HG03108 (cell line): ENCODE data around the gene NR4A3.

Source experiments
- ATAC-seq: cut with Tn5 transposase; IDR thresholded peaks from one replicate; pipeline ENCODE4 v1.9.1; 2021; ENCODE audit warnings: moderate library complexity; ENCODE audit not compliant: unreplicated experiment

Gene NR4A3

DNA sequence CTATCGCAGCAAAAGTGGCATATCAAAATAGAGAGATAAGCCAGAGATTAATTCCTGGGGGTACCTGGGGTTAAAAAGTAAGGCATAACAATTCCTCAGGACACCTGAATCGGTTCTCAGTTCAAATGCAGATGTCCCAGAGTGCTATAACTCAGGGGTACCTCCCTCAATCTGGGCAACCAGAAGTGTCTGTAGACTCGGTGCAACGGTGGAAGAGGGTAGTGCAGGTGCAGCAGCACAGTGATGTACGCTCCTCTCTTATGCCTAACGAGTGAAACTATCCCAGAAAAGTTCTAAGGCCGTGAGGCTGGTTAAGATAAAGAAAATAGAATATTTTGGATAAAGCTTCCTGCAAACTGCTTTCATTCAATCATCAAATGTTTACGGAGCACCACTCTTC lies 7.9 kb upstream of the NR4A3 start:
- no peak for ATAC-seq

DNA sequence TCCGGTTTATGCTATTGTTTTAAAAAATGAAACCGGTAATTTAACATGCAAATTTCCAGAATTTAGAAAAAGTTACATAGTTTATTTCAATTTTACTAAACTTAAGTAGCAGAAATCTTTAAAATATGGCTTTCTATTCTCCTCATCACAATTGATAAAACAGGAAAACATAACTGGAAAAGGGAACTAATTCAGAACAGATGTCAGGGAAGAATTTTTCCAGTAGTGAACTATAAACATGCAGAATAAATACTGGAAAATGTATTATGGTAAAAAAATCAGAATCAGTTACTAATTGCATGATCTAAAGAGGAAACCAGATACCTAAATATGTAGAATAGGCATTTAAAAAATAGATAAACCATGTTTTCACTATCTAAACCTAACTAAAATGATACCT lies 7.3 kb upstream of the NR4A3 start:
- ATAC-seq, result no peak

DNA sequence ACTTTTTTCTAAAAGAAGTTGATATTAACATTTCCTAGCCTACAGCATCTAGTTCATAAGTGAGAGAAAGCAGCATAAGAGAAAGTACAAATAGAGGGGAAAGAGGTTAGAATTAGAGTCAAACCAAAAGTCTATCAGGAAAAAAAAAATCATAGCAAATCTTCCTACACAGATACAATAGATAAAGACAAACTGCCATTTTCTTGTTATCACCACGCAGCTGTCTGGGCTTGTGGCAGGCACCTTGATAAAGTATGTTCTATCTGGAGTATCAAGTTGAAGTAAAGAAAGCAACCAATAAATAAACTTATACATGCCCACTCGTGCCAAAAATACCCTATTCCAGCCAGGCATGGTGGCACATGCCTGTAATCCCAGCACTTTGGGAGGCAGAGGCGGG lies 5.3 kb upstream of the NR4A3 start:
- ATAC-seq, result no peak

DNA sequence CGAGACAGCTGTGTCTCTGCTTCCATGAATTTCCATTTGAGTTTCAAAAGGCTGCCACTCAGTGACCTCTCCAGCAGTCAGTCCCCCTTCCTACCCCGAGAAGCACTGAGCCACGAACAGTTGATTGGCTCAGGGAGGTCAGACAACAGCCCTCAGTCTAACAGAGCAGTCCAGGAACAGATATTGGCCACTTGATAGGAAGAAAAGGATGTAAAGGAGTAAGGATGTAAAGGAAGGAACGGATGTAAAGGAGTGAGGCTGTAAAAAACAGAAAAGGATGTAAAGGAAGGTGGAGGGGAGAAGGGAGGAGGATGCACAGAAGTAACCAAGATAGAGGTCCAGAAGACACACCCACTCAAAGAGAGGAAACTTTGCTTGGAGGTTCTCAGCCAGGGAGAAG lies 3.2 kb upstream of the NR4A3 start:
- no peak for ATAC-seq

DNA sequence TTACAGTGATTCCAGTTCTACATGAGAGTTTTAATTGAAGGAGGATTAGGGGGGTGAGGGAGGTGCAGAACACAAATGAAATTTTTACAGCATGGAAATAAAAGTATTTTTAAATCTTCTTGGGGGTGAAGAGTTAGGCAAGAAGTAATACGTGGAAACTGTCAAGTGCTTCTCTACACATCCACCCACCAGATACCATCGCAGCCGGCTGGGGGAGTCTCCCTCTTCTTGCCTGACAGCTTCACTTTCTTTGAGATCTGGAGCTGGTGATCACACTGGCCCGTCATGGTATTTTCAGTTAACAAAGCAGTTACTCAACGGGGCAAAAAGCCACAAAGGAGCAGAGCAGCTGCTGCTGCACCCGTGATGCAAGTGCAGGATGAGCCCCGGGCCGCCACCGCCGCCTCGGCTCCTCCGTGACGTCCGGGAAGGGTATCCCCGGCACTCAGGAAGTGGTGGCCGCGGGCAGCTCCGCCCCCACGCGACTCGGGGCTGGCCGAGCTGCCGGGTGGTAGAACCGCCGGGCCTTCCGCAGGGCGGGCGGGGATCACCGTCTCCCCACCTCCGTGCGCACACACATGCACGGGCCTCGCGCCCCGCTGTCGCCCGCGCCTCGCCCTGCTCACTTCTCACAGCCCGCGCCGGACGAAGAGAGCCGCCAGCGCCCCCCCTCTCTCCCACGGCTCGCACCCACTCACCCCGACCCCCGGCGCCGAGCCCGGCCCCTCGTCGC lies 2.4 kb upstream of the NR4A3 start:
- ATAC-seq, result peak; percentile 41

DNA sequence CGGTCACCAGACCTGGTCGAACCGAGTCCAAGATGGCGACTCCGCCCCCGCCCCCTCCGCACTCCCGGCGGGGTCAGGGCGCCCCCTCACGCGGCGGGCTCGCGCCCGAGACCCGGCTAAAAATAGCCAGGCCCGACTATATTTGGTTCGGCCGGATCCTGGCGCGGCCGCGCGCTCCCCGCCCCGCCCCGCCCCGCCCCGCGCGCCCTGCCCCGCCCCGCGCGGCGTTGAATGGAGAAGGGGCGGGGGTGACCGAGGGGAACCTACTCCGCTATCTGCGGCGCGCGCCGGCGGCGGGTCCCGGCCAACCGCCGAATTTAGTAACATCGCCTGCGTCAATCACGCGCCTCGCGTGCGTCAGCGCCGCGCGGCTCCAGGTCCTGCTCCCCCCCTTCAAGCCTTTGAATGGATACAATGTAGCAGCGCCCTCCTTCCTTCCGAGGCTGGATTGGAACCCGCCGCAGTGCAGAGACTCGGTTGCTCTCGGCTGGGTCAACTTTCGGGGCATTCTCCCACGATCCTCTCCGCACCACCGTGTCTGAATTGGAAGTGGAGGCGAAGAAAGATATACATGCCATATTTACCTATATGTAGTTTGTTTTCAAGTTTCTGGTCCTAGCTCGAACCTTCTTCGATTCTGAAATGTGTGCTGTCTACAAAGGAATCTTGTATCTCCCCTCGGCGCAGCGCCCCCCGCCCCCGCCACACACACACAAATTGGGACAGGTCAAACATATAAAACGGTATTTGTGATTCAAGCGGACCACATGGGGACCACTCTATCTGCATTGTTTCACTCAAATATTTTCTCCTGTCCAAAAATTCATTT lies 1.6 kb upstream of the NR4A3 start:
- ATAC-seq, result peak; percentile 38

DNA sequence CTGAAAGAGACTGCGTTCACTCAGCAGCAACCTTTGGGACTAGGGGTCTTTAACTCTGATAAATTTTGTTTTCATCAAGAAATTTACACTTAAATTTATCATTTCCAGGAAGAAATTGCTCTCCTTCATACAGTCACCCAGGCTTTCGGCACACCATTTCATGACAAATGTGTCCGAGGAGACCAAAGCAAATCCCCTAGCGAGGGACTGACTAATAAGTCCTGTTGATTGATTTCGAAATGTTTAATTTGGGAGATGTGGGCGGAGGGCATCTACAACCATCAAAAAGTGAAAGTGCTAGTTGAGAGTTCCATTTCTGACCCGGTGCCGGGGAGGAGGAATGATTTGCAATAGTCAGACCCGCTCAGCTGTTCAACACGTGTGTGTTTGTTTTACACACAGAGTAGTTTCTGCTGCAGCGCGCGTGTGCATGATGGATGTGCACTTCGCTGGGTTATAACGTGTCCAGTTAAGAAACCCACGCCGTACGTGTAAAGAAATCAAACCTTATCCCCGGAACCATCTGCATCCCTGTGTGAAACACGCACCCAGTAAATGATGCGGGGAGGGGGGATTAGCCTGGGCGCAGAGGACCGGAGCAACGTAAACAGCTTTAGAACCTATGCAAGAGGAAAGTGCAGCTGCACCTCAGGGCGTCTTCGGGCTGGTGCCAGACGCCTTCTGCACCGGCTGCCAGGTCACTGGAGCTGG lies 845 bp upstream of the NR4A3 start:
- ATAC-seq, result no peak

DNA sequence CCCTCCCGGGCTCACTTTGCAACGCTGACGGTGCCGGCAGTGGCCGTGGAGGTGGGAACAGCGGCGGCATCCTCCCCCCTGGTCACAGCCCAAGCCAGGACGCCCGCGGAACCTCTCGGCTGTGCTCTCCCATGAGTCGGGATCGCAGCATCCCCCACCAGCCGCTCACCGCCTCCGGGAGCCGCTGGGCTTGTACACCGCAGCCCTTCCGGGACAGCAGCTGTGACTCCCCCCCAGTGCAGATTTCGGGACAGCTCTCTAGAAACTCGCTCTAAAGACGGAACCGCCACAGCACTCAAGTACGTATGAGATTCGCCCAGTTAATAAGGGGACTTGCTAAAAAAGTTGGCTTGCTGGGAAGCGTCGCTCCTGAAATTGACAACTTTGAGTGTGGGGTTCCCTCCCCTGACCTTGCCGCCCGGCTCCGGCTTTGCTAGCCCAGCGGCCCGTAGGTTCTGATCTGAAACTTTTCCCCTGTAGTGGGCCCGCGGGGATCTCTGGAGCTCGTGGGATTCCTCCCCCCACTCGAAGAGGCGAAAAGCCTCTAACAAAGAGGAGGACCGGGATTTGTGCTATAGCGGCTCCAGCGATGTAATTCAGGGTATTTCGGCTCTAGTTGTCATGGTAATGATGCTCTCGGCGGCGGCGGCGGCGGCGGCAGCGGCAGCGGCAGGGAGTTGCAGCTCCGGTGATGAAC lies 572 bp downstream of the NR4A3 start:
- ATAC-seq, result no peak

DNA sequence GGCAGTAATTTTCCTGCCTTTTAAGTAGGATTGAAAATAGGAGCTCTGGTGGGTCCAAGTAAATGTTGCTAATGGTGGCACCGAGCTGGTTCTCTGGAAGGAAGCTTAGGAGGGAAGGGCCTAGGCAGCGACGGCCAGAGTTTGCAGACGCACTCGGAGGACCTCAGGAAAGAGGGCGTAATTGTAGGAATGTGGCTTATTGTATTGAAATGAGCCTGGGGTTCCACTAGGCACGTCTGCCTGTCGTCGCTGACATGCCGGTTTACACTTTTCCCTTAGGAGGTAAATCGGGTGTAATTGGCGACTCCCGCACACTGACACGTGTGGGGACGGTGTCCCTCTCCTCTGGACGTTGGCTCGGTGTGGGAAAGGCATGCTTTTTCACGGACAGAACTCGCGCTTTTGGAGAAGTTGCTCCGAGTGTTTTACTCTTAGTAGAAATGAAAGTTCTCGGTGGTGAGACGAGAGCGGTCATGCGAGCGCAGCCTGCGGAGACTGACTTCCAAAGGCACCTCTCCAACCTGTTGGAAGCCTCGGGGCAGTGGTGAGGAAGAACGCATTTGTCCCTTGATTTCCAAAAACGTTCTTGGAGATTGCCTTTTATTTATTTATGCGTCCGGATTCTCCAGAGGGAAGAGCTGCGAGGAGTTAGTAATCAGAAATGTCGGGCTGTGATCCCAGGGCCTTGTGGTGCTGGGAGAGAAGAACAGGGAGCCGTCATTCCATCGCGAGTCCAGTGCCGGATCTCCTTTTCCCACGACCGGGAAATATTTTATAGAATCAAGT lies 1.3 kb downstream of the NR4A3 start:
- no peak for ATAC-seq

DNA sequence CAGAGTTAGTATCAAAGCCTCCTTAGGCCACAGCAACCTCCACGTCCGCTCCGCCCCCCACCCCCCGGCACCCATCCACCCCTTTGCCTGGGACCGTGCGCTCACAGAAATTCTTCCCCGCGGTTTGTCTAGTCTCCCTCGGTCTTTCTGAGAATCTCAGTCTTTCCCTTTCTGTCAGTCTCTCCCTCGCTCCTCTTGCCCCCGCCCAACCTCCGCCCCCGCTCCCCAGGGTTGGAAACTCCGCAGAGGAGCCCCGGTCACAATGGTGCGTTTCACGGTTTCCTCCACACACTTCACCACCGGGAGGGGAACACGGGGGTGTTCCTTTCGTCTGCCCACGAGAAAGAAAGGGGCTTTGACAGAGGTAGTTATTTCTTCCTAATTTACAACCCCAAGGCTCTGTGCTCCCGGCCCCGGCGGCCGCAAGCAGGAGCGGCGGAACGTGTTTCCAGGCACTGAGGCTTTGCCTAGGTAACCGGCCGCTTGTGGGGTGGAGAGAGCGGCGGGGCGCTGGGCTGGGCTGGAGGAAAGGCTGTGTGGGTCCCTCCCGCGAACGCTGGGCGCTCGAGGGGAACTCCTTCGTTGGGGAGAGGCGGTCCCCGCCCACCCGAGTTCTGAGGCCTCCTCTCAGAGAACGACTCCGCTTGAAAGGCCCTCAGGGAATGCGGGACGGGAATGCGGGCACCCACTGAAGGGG lies 2.1 kb downstream of the NR4A3 start:
- no peak for ATAC-seq

DNA sequence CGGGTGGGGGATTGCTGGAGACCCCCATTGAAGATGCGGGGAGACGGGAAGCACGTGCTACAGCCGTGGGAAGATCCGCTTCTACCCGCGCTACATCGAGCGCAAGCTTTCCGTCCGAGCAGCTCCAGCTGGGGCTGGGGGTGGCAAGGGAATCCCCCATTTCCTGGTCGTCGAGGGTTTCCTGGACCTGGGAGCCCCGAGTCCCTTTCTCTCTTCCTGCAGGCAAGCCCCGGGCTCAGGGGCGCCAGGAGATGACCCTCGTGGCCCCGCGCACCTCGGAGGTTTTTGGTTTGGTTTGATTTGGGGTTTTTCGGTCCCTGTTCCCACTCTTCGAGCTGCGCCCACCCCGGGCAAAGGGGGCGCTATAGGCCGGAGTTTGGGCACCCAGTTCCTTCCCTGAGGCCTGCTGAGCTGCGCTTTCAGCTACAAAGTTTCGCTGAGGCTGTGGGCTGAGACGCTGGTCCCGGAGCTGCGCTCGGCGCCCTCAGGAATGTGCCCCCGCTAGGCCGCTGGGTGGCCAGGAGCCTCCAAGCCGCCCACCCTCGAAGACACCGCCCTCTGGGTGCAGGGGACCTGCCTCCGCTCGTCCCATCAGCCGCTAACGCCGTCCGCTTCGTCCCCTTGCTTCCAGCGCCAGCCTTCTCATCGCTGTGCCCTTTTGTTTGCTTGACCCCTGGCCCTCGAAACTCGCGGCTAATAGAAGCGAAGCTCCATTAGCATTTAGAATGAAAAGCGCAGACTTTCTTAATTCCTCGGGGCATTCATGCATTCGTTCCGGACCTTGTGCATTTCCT lies 2.9 kb downstream of the NR4A3 start:
- no peak for ATAC-seq

DNA sequence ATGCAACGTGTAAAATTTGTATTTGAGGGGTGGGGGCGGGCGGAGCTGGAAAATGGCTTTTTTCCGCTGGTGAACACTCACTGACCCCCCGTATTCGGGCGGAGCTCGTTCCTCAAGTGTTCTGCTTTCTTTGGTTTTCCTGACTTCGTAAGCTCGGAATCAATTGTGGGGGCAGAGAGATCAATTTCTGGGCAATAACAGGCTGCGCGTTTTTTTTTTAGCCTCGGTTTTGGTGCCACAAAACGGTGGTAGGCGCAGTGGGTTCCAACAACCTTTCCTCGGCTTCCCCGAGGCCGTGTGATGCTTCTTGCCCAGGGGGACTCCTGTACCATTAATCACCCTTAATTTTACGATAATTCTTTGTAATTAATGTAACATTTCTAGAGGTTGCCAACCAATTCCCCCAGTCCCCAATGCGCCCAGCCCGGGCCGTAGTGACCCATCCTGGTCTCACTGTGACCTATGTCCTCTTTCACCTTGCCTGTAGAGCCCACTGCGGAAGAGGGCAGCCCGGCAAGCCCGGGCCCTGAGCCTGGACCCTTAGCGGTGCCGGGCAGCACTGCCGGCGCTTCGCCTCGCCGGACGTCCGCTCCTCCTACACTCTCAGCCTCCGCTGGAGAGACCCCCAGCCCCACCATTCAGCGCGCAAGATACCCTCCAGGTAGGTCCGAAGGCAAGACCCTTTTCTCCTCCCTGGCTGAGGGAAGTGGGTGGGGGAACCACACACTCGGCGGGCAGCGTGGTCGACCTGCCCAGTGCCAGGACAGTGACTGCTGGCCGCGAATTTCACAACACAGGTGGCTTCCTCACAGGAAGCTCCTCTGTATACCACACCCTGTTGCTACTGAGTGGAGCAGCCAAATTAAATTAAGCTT lies 3.7 kb downstream of the NR4A3 start:
- ATAC-seq, result no peak

DNA sequence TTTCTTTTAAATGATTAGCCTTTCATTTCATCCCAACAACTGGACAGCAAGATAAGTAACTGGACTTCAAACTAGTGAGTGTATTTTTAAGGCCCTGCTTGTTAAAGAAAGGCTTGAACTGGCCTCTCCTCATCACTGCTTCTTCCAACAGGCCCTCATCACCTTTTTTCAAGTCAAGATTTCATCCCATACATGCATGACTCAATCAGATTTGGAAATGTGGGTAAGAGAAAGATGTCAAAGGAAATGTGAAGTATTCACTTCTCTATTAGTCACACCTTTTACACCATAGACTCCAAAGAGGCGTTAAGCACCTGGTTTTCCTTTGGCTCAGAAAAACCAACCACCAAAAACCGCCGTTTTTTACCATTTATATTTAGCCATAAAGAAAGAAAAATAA lies 4.9 kb downstream of the NR4A3 start:
- ATAC-seq, result no peak

DNA sequence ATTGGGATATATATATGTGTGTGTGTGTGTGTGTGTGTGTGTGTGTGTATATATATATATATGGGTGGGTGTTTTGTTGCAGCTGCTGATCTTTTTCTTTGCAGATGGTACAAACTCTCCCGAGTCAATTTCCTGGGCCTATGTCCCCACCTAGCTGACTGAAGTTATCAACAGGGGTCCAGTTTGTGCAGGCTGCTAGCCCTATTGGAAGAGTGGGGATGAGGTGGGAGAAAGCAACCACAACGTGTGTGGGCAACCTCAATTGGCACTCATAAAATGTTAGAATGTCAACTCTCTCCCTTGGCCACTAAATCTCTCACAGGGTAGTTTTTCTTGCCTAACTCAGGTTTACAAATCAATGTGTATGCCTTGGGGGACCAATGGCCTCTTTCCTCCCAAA lies 5.6 kb downstream of the NR4A3 start:
- ATAC-seq, result no peak

DNA sequence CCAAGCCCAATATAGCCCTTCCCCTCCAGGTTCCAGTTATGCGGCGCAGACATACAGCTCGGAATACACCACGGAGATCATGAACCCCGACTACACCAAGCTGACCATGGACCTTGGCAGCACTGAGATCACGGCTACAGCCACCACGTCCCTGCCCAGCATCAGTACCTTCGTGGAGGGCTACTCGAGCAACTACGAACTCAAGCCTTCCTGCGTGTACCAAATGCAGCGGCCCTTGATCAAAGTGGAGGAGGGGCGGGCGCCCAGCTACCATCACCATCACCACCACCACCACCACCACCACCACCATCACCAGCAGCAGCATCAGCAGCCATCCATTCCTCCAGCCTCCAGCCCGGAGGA lies 6.3 kb downstream of the NR4A3 start:
- no peak for ATAC-seq

DNA sequence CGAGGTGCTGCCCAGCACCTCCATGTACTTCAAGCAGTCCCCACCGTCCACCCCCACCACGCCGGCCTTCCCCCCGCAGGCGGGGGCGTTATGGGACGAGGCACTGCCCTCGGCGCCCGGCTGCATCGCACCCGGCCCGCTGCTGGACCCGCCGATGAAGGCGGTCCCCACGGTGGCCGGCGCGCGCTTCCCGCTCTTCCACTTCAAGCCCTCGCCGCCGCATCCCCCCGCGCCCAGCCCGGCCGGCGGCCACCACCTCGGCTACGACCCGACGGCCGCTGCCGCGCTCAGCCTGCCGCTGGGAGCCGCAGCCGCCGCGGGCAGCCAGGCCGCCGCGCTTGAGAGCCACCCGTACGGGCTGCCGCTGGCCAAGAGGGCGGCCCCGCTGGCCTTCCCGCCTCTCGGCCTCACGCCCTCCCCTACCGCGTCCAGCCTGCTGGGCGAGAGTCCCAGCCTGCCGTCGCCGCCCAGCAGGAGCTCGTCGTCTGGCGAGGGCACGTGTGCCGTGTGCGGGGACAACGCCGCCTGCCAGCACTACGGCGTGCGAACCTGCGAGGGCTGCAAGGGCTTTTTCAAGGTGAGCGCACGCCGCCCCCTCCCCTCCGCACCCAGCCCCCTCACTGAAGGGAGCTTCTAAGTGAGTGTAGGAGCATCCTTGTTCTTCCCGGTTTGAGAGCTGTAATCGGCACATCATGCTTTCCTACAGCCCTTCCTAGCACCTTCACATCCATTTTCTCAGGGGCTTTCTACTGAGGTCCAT lies 6.9 kb downstream of the NR4A3 start:
- no peak for ATAC-seq

DNA sequence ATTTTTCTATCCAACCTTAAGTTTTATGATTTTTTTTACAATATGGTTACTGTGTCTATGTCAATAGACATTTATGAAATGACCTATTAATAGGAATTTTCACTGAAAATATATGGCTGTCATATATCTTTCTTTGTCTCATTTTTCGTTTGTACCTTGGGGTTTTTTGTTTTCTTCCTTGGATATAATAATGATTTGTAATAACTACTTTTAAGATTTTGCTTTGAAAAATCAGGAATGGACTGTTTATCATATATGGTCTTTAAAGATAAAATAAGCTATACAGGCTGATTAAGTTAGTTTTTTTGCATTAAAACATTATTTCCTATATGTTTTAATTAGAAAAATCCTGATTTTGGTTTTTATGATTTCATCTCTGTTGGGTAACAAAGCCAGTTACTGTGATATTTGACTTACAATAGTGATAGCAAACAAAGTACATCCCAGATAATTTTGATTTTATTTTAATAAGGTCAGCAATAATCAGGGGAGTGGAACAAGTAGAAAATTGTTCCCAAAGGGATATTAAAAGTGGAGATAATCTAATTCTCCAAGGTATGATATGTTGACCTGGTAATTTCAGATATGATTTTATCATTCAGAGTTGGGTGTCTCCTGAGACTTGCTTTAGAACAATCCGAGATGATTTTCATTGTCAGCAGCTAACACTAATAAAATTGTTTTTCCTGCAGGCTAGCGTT lies 10.3 kb downstream of the NR4A3 start:
- no peak for ATAC-seq
